GM19463 (cell line): ENCODE data around the gene SETD5.

Experiments
- ATAC-seq: cut with Tn5 transposase; IDR thresholded peaks from one replicate; pipeline ENCODE4 v1.9.1; 2021; ENCODE audit warnings: mild to moderate bottlenecking, moderate library complexity; ENCODE audit not compliant: unreplicated experiment

SETD5 gene

GRCh38 chr3:9406856-9407626 is 9.6 kb downstream of the SETD5 start:
- no peak for ATAC-seq

- no peak for ATAC-seq
Observed at GRCh38 chr3:9408061-9408460, 10.6 kb downstream of the SETD5 start.

DNA sequence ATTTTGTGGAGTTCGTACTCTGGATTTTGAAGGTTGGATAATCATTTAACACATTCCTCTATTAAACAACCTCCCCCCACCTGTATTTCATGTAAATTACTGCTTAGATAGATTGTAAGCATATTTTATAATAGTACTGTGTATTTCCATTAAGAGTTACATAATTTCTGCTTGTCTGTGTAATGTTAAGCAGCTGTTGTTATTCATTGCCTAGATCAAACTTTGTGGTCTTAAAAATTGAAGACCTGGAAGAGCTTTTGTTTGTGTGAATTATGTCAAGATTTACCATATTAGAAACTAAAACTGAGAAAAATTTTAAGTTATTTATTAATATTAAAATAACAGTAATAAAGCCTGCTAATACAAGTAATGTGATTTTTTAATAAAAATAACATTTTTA is 11.1 kb downstream of the SETD5 start:
- ATAC-seq: no peak

GRCh38 chr3:9409981-9410854 is 12.8 kb downstream of the SETD5 start:
- ATAC-seq: no peak

- ATAC-seq: no peak
Observed at GRCh38 chr3:9411302-9411701, 13.9 kb downstream of the SETD5 start.

- no peak for ATAC-seq
Observed at GRCh38 chr3:9412293-9412692, 14.9 kb downstream of the SETD5 start.

DNA sequence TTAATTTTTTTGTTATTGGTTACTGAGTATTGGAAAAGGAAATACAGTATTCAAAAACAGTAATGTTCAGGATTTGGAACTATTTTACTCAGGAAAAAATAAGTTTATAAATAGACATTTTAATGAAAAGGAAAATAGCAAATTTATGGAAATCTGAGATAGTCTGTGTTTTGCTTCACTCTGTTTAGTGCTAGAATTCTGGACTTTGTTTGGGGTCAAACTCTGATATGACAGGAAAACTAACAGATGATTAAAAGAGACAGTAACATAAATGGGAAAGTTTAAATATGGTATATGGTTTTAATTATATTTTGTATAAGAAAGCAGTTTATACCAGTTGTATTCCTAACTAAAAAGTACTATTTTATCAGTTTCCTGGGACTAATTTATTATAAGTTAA is 17.4 kb downstream of the SETD5 start:
- ATAC-seq: no peak

- no peak for ATAC-seq
Observed at GRCh38 chr3:9415485-9416138, 18.2 kb downstream of the SETD5 start.

DNA sequence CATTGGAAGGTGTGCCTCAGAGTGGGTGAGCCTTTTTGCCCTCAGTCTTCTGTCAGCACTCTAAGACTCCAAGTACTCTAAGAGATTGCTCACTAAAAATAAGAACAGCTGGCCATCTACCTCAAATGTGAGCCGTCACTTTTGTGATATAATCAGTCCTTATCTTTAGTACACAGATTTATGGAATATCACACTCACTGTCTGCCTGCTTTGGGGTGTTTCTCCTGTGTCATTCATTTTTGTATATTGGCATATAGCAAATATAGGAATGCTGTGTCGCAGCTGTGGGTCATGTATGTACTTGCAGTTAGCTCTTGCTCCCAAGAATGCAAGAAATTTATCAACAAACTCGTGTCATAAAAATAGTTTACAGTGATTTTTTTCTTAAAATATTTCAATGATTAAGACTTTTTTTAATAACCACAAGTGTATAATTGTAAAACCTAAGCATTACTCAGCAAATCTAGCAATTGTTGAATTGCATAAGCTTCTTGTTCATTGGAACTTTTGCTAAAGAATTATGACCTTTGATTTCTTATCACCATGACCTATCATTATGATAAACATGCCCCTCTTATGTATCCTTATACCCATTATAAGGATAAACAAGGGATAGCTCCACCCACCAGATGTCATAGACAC is 18.8 kb downstream of the SETD5 start:
- no peak for ATAC-seq

- ATAC-seq: no peak
Observed at GRCh38 chr3:9420850-9421549, 23.6 kb downstream of the SETD5 start.

GRCh38 chr3:9422712-9423424 is 25.5 kb downstream of the SETD5 start:
- ATAC-seq: no peak

DNA sequence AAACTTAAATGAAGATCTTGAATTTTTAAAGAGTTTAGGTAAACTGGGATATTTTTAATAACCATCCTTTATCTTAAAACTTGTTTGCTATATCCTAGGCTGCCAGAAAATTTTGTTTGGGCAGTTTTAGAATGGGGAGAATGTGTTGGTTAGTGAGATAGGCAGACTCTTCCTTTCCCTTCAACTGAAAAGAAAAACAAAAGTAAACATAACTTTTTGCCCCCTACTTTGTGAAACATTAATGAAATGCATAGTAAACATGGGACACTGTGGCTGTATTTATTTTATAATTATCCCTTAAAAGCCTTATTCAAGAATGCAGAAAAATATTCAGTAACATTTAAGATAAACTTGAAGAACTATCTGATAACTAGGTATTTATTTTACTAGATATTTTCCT is 31.0 kb downstream of the SETD5 start:
- ATAC-seq: no peak

GRCh38 chr3:9430733-9431132 is 33.3 kb downstream of the SETD5 start:
- no peak for ATAC-seq

GRCh38 chr3:9433627-9434521 is 36.5 kb downstream of the SETD5 start:
- ATAC-seq: no peak

GRCh38 chr3:9435316-9435715 is 37.9 kb downstream of the SETD5 start:
- no peak for ATAC-seq

GRCh38 chr3:9439331-9439730 is 41.9 kb downstream of the SETD5 start:
- no peak for ATAC-seq

DNA sequence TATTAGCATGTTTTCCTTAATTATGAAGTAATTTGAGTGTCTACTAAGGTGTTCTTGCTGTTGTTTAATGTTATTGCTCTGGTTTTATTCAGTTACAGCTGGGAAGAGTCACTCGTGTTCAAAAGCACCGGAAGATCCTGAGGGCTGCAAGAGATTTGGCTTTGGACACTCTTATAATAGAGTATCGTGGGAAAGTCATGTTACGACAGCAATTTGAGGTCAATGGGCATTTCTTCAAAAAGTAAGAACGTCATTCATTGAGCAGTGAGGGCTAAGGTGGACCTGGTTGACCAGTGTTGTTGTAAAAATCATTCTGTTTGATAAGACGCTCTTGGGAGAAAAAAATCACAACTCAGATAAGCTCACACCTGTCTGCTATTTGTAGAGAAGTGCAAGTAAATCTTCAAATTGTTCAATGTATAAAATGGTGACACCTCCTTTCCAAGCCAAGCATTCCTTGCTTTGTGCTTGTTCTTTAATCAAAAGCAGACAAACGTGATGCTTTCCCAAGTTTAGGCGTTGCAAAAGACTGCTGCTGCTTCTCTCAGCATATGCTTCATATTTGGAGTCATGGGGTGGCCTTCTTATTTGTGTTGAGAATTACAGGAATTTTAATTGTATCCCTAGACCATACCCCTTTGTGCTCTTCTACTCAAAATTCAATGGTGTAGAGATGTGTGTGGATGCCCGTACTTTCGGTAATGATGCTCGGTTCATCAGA is 44.2 kb downstream of the SETD5 start:
- ATAC-seq: no peak

DNA sequence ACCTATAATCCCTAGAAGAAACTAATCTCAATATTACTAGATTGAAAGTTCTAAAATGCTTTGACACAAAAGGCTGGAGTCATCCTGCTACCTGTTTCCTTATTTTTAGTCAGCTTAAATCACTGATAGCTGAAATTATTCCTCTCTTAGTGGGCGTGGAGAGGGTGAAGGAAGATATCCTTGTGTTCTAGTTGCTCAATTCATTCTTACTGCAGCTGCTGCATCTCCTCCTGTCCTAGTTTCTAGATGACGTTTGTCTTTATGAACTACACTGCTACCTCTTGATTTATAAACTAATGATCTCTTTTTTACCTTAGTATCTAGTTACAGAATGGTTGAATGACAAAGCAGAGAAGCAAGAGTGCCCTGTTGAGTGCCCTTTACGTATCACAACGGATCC is 50.7 kb downstream of the SETD5 start:
- ATAC-seq: no peak
